HL-60/S4 (cell line): ENCODE measurements around the gene FBXL17.

Source experiments
- in situ Hi-C: fragments of 300-500 bp; cut with MboI; formaldehyde crosslinking; loops from 2 replicates; pipeline ENCODE4 v1.14.3; 2022; ENCODE audit warnings: low sequenced_read_pairs

FBXL17 gene

GRCh38 chr5:107966201-107966600 is 415.7 kb downstream of the FBXL17 start:
- in situ Hi-C loops, result no loop called here

GRCh38 chr5:107964722-107965121 is 417.2 kb downstream of the FBXL17 start:
- in situ Hi-C loops, result no loop called here

GRCh38 chr5:107959573-107960279 is 422.2 kb downstream of the FBXL17 start:
- in situ Hi-C loops, result no loop called here

GRCh38 chr5:107958861-107959260 is 423.0 kb downstream of the FBXL17 start:
- in situ Hi-C loops, result no loop called here

- in situ Hi-C loops, result no loop called here
Observed at GRCh38 chr5:107958432-107958831, 423.5 kb downstream of the FBXL17 start.

- in situ Hi-C loops, result no loop called here
Observed at GRCh38 chr5:107957051-107957450, 424.8 kb downstream of the FBXL17 start.

- in situ Hi-C loops, result no loop called here
Observed at GRCh38 chr5:107955321-107955720, 426.6 kb downstream of the FBXL17 start.

- in situ Hi-C loops, result no loop called here
Observed at GRCh38 chr5:107954254-107954653, 427.6 kb downstream of the FBXL17 start.

- in situ Hi-C loops, result no loop called here
Observed at GRCh38 chr5:107952450-107952849, 429.4 kb downstream of the FBXL17 start.

- in situ Hi-C loops, result no loop called here
Observed at GRCh38 chr5:107951309-107951708, 430.6 kb downstream of the FBXL17 start.

GRCh38 chr5:107950776-107951175 is 431.1 kb downstream of the FBXL17 start:
- in situ Hi-C loops, result no loop called here

GRCh38 chr5:107949688-107950341 is 432.1 kb downstream of the FBXL17 start:
- in situ Hi-C loops, result no loop called here

- in situ Hi-C loops, result no loop called here
Observed at GRCh38 chr5:107948377-107948776, 433.5 kb downstream of the FBXL17 start.

GRCh38 chr5:107945061-107945460 is 436.8 kb downstream of the FBXL17 start:
- in situ Hi-C loops, result no loop called here

GRCh38 chr5:107943923-107944322 is 438.0 kb downstream of the FBXL17 start:
- in situ Hi-C loops, result no loop called here

- in situ Hi-C loops, result no loop called here
Observed at GRCh38 chr5:107941036-107941435, 440.9 kb downstream of the FBXL17 start.

GRCh38 chr5:107937651-107938355 is 444.1 kb downstream of the FBXL17 start:
- in situ Hi-C loops, result no loop called here

- in situ Hi-C loops, result no loop called here
Observed at GRCh38 chr5:107937204-107937603, 444.7 kb downstream of the FBXL17 start.

GRCh38 chr5:107936515-107936914 is 445.4 kb downstream of the FBXL17 start:
- in situ Hi-C loops, result no loop called here

GRCh38 chr5:107935645-107936044 is 446.3 kb downstream of the FBXL17 start:
- in situ Hi-C loops, result no loop called here

GRCh38 chr5:107933326-107933725 is 448.6 kb downstream of the FBXL17 start:
- in situ Hi-C loops, result no loop called here

- in situ Hi-C loops, result no loop called here
Observed at GRCh38 chr5:107930891-107931290, 451.0 kb downstream of the FBXL17 start.
